Keratinocyte (primary cell): ENCODE measurements around the gene CEP131.

Experiments used
- EZH2 ChIP-seq: IDR thresholded peaks from one replicate; pipeline ENCODE4 v1.6.1; 2012; ENCODE audit warnings: inconsistent platforms, mild to moderate bottlenecking, low read length, moderate library complexity
- TF ChIP-seq, protein P1 (sequence below), 3 experiments: IDR thresholded peaks in 1 of 3; conservative IDR thresholded peaks in 1 of 3; optimal IDR thresholded peaks in 1 of 3; 2 replicates in 2 of 3; 3 replicates in 1 of 3; pipeline versions ENCODE3 to v1.5.1; 2011; ENCODE audit warnings: low read length in 3 of 3, mild to moderate bottlenecking in 3 of 3, moderate library complexity in 2 of 3, control low read depth in 1 of 3, inconsistent platforms in 1 of 3; ENCODE audit not compliant: insufficient read depth in 2 of 3; ENCODE audit errors: extremely low read depth in 1 of 3

DNA sequence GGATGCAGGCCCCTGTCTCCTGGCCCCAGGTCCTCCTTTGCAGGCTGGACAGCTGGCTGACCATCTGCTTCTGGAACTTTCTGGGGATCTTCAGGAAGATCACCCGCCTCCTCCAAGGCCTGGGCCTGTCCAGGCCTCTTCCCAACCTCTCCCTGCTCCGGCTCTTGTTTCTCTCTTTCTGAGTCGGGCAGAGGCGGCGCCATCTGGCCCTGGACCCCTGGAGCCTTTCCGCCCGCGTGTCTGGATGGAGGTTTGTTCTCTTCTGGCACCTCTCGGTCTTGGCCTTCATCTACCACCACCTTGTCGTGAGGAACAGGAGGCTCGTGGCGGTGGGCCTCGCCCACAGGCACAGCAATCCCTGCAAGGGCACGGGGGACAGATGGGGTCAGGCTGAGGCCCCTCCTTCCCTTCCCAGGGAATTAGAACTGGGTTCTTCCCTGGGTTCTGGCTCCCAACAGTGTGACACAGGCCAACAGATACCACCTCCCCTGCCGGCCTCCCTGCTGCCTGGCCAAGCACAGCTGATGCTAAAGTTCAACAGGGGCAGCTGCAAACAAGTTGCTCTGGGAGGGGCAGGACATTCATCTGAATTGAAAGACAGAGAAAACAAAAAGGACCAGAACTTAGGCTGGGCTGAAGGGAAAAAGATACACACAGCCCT lies 29.7 kb upstream of the CEP131 start:
- TF ChIP-seq, protein P1, sequence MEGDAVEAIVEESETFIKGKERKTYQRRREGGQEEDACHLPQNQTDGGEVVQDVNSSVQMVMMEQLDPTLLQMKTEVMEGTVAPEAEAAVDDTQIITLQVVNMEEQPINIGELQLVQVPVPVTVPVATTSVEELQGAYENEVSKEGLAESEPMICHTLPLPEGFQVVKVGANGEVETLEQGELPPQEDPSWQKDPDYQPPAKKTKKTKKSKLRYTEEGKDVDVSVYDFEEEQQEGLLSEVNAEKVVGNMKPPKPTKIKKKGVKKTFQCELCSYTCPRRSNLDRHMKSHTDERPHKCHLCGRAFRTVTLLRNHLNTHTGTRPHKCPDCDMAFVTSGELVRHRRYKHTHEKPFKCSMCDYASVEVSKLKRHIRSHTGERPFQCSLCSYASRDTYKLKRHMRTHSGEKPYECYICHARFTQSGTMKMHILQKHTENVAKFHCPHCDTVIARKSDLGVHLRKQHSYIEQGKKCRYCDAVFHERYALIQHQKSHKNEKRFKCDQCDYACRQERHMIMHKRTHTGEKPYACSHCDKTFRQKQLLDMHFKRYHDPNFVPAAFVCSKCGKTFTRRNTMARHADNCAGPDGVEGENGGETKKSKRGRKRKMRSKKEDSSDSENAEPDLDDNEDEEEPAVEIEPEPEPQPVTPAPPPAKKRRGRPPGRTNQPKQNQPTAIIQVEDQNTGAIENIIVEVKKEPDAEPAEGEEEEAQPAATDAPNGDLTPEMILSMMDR (optimal IDR thresholded peaks at IDR 0.05 in 1 of 3, IDR thresholded peaks at IDR 0.05 in 1 of 3, conservative IDR thresholded peaks at IDR 0.05 in 1 of 3; ENCODE audit: extremely low read depth in 1 of 3, insufficient read depth in 2 of 3, low read length in 3 of 3): no peak
- TF ChIP-seq EZH2: no peak
